ENCODE measurements around the gene LRRC14B. TPM values are rescaled to one million over a fixed set of nuclear protein-coding genes. Genes with fewer than 3 reads are reported as not detected.

LRRC14B gene
- total RNA-seq, 1 experiment from 2014 or later, result 0.82 TPM

- Histone ChIP-seq H3K4me3 (ENCODE audit: low read depth in 2 of 2, low read length in 2 of 2) (no peak overlapping the region), H3K9me3 (ENCODE audit: control insufficient read depth, insufficient read depth, low read depth, low read length) (no peaks in the 10 kb centered on the region), H3K27me3 (ENCODE audit: control insufficient read depth, insufficient read depth, low read length) (peaks cover 2% of the 10 kb centered on the region; the same call in 1 of the 2 replicates), H3K4me1 (ENCODE audit: control insufficient read depth, insufficient read depth, low read length) (no peaks in the 10 kb centered on the region), H3K36me3 (ENCODE audit: control insufficient read depth, insufficient read depth, low read length) (no peaks in the 10 kb centered on the region), H3K27ac (ENCODE audit: low read length) (no peak overlapping the region)
- POLR2A ChIA-PET, result interaction anchor here (0.5 kb wide), 1 partner anchor 126 kb away, joined by 3 read pairs; no protein-coding TSS in a partner anchor
- no peak for ATAC-seq
- in situ Hi-C loops (cut with HindIII; ENCODE audit: low pct_unique_long_range_greater_than_20kb, low sequenced_read_pairs) (no loop called here), intact Hi-C loops (cut with micrococcal nuclease; ENCODE audit: unreplicated experiment) (no loop called here)
- no peak for DNase-seq (ENCODE audit: low read depth, low spot score)
- CTCF ChIA-PET, result no interaction called here
- BruUV-seq (replicated peaks), result no TSS peak
- no peak for TF ChIP-seq TCF7L2 (IDR thresholded peaks at IDR 0.05; ENCODE audit: low read depth, low read length)
Observed at GRCh38 chr5:181160-181559, 10.1 kb upstream of the LRRC14B start.

GRCh38 chr5:181566-181965 lies 9.7 kb upstream of the LRRC14B start:
- peaks cover 2% of the 10 kb centered on the region; the same call in 1 of the 2 replicates for H3K27me3 ChIP-seq (ENCODE audit: control insufficient read depth, insufficient read depth, low read length)
- no TSS peak for BruUV-seq (replicated peaks)
- H3K9me3 ChIP-seq (ENCODE audit: control insufficient read depth, insufficient read depth, low read depth, low read length), result no peaks in the 10 kb centered on the region
- H3K4me3 ChIP-seq (ENCODE audit: low read depth in 2 of 2, low read length in 2 of 2), result no peak overlapping the region
- DNase-seq (ENCODE audit: low read depth, low spot score) (no peak), ATAC-seq (no peak)
- H3K4me1 ChIP-seq (ENCODE audit: control insufficient read depth, insufficient read depth, low read length), result no peaks in the 10 kb centered on the region
- no peak overlapping the region for H3K27ac ChIP-seq (ENCODE audit: low read length)
- no peaks in the 10 kb centered on the region for H3K36me3 ChIP-seq (ENCODE audit: control insufficient read depth, insufficient read depth, low read length)
- CTCF ChIA-PET, result no interaction called here
- TF ChIP-seq REST (IDR thresholded peaks at IDR 0.05; ENCODE audit: insufficient read depth in 1 of 2, low read depth in 2 of 2, low read length in 1 of 2) (no peak), POLR2AphosphoS5 (IDR thresholded peaks at IDR 0.05; ENCODE audit: low read depth, low read length) (no peak), TCF7L2 (IDR thresholded peaks at IDR 0.05; ENCODE audit: low read depth, low read length) (no peak), SIN3A (IDR thresholded peaks at IDR 0.05; ENCODE audit: borderline replicate concordance, insufficient read depth, low read depth, low read length) (no peak), CTCF (IDR thresholded peaks at IDR 0.05) (no peak)
- POLR2A ChIA-PET, result no interaction called here
- in situ Hi-C loops (cut with HindIII; ENCODE audit: low pct_unique_long_range_greater_than_20kb, low sequenced_read_pairs) (no loop called here), intact Hi-C loops (cut with micrococcal nuclease; ENCODE audit: unreplicated experiment) (no loop called here)

- Histone ChIP-seq H3K9me3 (ENCODE audit: control insufficient read depth, insufficient read depth, low read depth, low read length) (no peaks in the 10 kb centered on the region), H3K36me3 (ENCODE audit: control insufficient read depth, insufficient read depth, low read length) (no peaks in the 10 kb centered on the region), H3K4me3 (ENCODE audit: low read depth in 2 of 2, low read length in 2 of 2) (no peak overlapping the region), H3K4me1 (ENCODE audit: control insufficient read depth, insufficient read depth, low read length) (no peaks in the 10 kb centered on the region), H3K27me3 (ENCODE audit: control insufficient read depth, insufficient read depth, low read length) (peaks cover 2% of the 10 kb centered on the region; the same call in 1 of the 2 replicates), H3K27ac (ENCODE audit: low read length) (no peak overlapping the region)
- ChIA-PET CTCF (no interaction called here), POLR2A (no interaction called here)
- intact Hi-C loops (cut with micrococcal nuclease; ENCODE audit: unreplicated experiment), result no loop called here
- BruUV-seq (replicated peaks), result no TSS peak
- ATAC-seq (no peak), DNase-seq (ENCODE audit: low read depth, low spot score) (no peak)
- TF ChIP-seq SIN3A (IDR thresholded peaks at IDR 0.05; ENCODE audit: borderline replicate concordance, insufficient read depth, low read depth, low read length), result no peak
- TF ChIP-seq POLR2AphosphoS5 (IDR thresholded peaks at IDR 0.05; ENCODE audit: low read depth, low read length), result no peak
- TF ChIP-seq CTCF (IDR thresholded peaks at IDR 0.05), result no peak
- no peak for TF ChIP-seq REST (IDR thresholded peaks at IDR 0.05; ENCODE audit: insufficient read depth in 1 of 2, low read depth in 2 of 2, low read length in 1 of 2)
- TF ChIP-seq TCF7L2 (IDR thresholded peaks at IDR 0.05; ENCODE audit: low read depth, low read length), result no peak
- in situ Hi-C loops (cut with HindIII; ENCODE audit: low pct_unique_long_range_greater_than_20kb, low sequenced_read_pairs), result no loop called here
Observed at GRCh38 chr5:182126-182525, 9.2 kb upstream of the LRRC14B start.
